ENCODE data around the gene ZMYND8.

The ZMYND8 gene

GRCh38 chr20:47202733-47203667, 153.5 kb downstream of the ZMYND8 start:
- TF ChIP-seq, protein P1, sequence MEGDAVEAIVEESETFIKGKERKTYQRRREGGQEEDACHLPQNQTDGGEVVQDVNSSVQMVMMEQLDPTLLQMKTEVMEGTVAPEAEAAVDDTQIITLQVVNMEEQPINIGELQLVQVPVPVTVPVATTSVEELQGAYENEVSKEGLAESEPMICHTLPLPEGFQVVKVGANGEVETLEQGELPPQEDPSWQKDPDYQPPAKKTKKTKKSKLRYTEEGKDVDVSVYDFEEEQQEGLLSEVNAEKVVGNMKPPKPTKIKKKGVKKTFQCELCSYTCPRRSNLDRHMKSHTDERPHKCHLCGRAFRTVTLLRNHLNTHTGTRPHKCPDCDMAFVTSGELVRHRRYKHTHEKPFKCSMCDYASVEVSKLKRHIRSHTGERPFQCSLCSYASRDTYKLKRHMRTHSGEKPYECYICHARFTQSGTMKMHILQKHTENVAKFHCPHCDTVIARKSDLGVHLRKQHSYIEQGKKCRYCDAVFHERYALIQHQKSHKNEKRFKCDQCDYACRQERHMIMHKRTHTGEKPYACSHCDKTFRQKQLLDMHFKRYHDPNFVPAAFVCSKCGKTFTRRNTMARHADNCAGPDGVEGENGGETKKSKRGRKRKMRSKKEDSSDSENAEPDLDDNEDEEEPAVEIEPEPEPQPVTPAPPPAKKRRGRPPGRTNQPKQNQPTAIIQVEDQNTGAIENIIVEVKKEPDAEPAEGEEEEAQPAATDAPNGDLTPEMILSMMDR (IDR thresholded peaks at IDR 0.05; ENCODE audit: insufficient read depth, missing control alignments), result no peak
- FAIRE-seq, result no peak
- no peak for DNase-seq (ENCODE audit: insufficient read length, low spot score)

GRCh38 chr20:47201074-47201730, 155.3 kb downstream of the ZMYND8 start:
- TF ChIP-seq, protein P1 (IDR thresholded peaks at IDR 0.05; ENCODE audit: insufficient read depth, missing control alignments), result no peak
- FAIRE-seq (no peak), DNase-seq (ENCODE audit: insufficient read length, low spot score) (no peak)

DNA sequence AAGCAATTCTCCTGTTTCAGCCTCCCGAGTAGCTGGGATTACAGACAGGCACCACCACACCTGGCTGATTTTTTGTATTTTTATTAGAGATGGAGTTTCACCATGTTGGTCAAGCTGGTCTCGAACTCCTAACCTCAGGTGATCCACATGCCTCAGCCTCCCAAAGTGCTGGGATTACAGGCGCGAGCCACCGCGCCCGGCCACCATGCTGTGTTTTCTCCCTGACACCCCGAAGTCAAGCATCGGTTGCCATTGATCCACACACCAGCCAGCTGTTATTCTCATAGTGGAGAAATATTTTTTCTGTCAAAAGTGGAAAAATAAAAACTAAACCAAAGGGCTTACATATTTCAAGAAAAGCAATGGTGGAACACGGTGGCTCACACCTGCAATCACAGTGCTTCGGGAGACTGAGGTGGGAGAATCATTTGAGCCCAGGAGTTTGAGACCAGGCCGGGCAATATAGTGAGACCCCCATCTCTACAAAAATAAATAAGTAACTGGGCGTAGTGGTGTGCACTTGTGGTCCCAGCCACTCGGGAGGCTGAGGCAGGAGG, 157.4 kb downstream of the ZMYND8 start:
- TF ChIP-seq, protein P1 (IDR thresholded peaks at IDR 0.05; ENCODE audit: insufficient read depth, missing control alignments), result no peak
- no peak for FAIRE-seq

DNA sequence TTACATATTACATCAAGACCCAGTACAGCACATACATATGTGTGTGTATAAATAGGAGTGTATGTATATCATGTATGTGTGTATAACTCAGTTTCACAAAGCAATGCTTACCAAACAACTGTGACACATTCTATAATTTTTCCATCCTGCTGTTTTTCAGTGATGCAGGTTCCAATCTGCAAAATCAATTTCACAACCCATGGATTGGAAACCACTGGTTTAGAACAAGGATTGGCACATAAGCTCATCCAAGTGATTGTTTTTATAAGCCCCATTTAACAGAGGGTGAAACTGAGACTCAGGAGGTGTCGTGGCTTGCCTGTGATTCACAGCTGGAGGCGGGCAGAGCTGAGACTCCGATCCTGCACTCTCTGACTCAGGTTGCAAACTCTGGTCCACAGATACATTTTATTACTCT, 158.2 kb downstream of the ZMYND8 start:
- TF ChIP-seq, protein P1 (IDR thresholded peaks at IDR 0.05; ENCODE audit: insufficient read depth, missing control alignments), result no peak
- FAIRE-seq, result no peak
- DNase-seq (ENCODE audit: insufficient read length, low spot score), result no peak

More for the DNA sequence above, 157.4 kb downstream of the ZMYND8 start:
- DNase-seq (ENCODE audit: insufficient read length, low spot score), result no peak

DNA sequence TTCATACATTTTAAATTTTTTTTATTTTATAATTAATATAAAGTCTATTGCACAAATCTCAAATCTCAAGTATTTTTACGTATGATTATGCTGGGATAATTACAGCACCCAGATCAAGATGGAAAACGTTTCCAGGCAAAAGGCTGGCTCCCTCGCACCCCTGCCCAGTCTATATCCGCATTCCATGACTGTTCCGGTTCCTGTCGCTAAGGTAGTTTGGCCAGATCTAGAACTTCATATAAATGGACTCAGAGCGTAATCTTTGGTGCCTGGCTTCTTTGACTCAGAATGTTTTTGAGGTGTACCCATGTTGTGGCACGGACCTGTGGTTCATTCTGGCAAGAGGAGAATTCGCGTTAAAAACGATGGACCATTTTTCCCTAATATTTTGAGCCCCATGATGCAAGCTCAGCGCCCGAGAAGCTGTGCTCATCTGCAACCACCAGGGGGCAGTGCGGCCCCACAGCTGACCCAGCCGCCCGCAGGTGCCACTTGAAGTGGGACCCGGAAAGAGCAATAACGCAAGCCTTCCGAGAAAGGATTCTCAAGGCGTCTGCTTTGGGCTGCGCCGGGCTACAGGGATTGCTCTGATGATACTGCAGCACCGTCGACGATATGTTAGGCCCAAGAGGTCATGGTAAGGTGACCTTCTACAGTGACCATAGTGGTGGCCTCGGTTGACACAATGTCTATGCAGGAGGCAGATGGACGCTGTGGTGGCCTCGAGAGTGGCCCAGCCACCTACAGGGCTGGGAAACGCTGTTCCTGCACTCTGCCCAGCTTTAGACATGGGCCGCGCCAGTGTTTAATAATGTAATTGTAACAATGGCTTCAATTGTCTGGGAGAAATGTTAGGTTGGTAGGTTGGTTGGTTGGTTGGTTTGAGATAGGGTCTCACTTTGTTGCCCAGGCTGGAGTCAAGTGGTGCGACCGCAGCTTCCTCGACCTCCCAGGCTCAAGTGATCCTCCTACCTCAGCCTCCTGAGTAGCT, 160.1 kb downstream of the ZMYND8 start:
- FAIRE-seq (no peak), DNase-seq (ENCODE audit: insufficient read length, low spot score) (peak; percentile 51)
- TF ChIP-seq, protein P1 (IDR thresholded peaks at IDR 0.05; ENCODE audit: insufficient read depth, missing control alignments), result peak; percentile 82

- FAIRE-seq, result no peak
- TF ChIP-seq, protein P1 (IDR thresholded peaks at IDR 0.05; ENCODE audit: insufficient read depth, missing control alignments), result no peak
- DNase-seq (ENCODE audit: insufficient read length, low spot score), result no peak
Measured at GRCh38 chr20:47195573-47195972, 160.9 kb downstream of the ZMYND8 start.
